ENCODE results near the gene LTBP2.

Gene LTBP2

DNA sequence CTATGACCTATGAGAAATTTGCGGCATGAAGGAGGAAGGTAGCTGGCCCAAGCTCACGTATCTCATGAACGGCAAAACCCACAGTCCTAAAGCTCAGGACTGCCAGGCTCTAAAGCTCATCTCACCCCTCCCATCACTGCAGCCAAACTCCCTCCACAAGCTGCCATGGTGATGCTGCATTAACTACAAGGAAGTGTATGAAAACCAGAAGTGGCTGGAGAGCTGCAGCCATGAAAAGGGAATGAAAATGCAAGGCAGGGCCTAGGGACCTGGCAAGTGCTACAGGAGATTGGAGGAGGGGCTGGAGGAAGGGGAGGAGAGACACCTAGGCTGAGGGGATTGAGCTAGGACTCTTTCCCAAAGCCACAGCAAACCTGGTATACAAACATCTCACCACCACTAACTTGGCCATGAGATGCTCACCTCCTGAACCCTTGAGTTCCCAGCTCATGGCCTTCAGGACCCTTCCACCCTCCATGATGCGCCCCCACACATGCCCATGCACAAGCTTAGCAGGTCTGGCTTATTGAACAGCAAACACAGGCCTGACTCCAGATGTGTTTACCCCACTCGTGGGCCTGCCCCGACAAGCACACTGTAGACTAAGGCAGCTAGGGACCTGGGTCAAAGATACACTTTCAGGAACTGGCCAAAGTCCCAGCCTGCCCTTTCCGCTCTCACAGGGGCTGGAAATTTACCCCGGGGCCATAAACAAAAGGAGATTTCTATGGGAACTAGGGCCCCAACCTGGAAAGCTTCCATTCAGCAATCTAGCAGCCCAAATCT, 42.0 kb downstream of the LTBP2 start:
- DNase-seq: no peak

DNA sequence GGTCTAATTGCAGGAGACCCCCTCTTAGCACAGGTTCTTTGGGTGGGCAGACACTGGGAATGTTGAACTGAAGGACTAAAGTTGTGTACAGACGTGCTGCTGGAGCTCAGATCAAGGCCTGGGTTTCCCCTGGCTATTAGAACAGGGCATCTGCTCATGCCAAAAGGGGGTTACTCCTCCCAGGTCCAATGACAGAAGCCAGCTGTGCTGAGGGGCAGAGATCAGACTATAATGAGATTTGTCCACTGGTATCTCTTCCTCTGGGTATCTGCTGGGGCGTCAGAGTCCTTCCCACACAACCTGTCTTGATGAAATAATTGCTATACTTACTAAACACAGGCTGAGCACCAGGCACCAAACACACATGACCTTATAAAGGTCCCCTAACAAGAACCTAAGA, 42.6 kb downstream of the LTBP2 start:
- DNase-seq: no peak

DNA sequence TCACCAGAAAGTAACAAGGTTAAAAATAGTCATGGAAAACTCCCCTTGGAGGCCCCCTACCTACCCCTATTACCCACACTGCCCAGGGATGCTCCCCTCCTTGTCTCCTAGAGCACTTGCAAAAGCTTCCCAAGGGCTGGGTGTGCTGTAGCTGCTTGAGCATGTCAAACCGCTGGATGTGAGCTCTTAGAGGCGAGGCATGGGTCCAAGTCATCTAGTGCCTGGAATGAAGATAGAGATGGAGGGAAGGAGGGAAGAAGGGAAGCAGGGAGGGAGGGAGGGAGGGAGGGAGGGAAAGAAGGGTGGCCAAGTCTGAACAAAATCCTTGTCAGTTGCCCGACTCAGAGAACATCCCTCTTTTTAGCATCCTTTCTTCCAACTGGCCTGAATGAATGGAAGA, 43.1 kb downstream of the LTBP2 start:
- DNase-seq: no peak

DNA sequence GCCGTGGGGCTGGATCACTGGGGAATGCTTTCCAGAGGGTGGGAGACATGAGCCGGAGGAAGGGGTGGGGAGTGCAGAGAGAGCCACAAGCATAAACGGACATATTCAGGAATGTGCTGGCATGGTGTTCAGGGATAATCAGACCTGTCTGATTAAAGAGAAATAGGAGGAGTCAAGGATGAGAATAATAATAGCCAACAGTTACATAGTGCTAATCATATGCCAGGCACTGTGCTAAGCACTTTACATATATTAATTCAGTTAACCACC, 43.7 kb downstream of the LTBP2 start:
- DNase-seq: no peak

DNA sequence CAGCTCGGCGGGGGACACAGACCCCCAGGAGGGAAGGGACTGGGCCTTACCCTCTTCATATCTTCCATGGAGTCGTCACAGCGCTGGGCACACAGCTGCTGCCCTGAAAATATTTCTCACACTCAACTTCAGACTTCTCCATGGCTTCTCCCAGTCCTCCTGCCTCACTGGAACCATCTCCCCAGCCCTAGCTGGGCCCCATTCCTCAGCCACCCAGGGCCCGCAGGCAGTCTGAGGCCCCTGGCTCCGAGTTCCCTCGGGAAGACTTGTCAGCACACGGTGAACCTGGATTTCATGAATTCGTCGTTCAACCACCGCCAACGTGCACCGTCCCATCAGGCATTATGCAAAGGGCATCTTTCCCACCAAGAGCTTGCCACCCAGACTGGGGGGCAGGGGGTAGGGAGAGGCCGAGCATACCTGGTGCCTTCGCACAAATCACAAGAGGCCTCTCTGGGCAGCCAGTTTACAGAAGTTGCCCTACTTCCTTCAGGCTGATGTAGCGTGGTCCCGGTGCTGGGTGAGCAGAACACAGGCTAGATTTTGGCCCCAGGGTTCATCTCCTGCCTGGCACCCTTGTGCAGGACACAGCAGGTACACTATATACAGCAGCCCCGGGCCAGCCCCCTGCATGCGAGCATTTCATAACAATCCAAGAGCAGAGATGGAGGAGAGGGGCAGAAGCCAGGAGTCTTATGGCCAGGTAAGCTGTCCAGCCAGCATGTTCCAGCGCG, 44.2 kb downstream of the LTBP2 start:
- no peak for DNase-seq

DNA sequence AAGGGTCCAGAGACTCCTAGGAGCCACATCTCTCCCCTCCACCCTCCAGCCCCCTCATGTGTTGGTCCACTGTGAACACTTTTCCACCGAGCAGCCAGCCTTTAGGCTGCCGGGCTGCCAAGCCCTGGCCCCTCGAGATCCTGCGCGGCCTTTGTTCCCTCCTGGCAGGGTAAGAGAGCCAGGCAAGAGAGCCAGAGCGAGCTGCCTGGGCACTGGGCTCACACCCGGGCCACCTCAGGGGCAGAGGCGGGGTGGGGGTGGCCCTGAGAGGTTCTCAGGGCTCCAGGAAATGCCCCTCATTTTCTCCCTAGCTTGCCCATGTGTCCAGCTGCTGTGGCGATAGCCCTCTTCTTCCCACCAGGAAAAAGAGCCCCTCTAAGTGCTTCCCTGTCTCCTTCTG, 44.8 kb downstream of the LTBP2 start:
- DNase-seq: no peak

DNA sequence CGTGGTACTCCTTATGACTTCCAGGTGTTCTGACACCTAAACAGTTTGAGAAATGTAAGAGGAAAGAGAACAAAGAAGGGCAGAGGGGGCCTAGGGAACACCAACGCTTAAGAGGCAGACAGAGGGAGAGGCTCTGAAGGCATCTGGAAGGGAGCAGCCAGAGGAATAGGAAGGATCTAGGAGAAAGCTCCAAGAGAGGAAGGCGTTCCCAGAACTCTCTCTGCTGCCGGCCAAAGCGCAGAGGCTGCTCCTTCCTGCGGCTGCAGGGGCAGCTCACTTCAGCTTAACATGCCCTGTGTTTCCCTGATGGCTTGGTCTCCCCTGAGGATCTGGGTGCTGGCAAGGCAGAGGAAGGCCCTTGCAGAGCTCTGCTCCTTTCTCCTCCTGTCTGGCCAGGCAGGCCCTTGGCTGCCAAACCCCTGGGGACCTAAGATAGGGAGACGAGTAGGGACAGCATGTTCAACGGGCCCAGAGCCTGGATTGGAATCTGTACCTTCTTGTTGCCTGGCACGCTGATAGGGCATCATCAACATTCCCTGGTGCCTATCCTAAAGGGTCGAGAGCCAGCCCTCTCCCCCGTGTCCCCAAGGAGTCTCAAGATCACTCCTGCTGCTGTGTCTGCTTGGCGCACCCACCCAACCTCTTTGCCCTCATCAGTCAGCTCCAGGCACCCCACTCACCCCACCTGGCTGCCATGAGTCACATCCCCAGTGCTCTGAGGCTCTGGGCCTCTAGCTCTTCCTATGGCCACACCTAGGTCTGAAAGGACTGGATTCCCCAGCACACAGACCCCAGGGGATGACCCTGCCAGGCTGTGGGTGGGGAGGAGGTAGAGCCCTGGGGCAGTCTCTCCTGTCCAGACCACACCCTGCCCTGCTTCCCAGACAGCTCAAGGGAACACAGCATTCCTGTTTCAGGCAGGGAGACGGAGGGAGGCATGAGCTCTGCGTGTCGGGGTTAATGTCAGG, 45.6 kb downstream of the LTBP2 start:
- no peak for DNase-seq

DNA sequence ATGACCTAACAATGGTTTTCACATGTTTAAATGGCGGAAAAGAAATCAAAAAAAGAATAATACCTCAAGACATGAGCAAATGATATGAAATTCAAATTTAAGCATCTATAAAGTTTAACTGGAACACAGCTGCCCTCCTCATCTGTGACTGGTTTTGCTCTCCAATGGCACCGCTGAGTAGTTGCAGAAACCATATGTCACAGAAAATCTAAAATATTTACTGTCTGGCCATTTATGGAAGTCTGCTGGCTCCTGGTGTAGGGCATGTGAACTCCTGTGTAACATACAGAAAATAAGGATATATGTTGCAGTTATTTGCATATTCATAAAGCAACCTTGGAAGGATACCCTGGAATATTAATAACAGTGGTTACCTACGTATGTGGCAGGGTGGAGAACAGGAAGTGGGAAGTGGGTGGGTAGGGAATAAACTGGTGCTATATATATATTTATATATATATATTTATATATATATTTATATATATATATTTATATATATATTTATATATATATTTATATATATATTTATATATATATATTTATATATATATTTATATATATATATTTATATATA, 48.4 kb downstream of the LTBP2 start:
- no peak for DNase-seq

DNA sequence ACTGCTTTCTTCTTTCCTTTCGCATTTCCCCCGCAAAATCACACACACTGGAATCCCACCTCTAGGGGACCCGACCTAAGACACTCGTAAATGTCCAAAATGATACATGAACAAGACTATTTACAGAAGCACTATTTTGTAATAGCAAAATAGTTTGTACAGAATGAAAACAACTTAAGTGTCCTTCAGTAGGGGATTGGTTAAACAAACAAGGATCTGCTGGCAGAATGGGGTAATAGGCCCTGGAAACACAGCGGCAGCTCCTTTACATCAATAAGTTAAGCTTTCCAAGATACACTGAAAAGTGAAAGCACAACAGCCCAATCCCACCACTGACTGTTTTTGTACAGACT, 48.8 kb downstream of the LTBP2 start:
- no peak for DNase-seq

DNA sequence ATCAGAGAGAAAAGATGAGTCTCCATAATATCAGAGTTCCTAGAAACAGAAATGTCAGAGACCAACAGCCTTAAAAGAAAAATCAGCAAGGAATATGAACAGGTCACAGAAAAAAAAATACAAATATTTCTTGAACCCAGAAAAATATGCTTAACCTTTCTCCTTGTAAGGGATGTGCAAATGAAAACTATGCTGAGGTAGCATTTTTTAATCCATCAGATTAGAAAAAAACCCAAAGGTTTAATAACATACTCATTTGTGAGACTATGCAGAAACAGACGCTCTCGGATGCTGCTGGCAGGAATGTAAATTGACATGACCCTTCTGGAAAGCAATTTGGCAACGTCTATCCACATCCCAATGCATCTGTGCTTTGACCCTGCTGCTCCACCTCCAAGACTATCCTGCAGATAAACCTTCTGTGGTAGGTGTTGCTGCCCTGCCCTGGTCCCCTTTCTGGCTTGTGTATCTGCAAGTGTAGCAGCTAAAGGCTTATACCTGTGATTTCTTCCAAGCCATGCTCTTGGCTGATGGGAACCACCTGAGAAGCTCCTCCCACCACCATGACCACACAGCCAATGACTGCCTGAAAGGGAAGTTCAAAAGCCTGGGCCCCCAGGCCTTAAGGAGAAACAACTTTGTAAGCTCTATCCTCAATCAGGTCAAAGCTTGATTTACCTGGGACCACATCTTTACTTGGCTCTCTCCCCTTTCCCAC, 49.4 kb downstream of the LTBP2 start:
- no peak for DNase-seq

DNA sequence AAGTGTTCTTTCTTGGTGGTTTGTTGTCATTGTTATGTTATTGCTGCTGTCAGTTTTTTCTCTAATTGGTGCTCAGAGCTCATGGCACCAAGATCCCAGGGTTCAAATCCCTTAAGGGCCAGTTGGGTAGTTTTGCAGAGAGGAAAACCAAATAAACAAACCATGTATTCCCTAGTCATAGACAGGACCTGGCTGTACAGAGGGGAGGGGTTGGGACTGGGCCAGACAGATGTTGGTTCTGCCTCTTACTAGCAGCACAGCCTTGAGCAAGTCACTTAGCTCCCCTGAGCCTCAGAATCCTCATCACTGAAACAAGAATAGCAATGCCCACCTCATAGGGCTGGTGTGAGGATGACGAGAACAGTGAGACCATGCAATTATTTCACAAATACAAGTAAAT, 53.4 kb downstream of the LTBP2 start:
- no peak for DNase-seq

DNA sequence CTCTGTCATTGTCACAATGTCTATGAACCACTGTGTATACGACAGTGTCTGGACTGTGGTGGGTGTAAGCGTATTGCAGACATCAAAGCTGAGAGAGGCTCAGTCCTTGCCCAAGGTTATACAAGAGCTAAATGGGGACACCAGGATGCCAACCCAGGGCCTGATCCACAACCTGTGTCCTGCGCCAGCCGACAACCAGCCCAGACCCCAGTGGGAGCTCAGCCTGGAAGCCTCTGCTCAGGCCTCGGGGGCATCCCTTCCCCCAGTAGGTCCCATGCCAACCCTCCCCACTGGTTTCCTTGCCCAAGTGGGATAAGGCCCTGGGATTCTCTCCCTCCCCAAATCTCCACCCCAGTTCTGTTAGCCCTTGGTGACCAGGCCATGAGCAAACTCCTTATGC, 54.3 kb downstream of the LTBP2 start:
- no peak for DNase-seq

DNA sequence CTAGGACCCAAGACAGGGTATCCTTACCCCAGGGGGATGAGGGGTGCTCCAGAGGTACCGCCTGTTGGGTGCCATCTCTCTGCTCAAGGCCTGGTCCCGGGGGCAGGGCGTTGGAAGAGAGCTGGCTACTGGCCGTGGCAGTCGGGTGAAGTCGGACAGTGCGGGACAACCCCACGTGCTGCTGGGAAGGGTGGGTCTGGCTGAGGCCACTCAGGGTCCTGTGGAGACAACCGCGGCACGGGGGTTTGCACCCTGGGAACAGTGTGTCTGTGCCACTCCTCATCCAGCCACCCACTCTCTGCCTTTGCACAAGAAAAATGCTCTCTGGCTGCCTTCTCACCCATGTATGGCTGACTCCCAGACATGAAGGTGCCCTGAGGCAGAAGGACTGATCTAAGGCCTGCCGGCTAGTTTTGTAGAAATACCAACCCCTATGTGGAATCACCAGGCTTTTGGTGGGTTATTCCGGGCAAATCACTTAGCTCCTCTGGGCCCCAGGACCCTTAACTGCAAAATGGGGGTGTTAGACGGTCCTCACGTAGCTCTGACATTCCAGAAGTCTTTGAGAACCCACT, 56.5 kb downstream of the LTBP2 start:
- DNase-seq: no peak

DNA sequence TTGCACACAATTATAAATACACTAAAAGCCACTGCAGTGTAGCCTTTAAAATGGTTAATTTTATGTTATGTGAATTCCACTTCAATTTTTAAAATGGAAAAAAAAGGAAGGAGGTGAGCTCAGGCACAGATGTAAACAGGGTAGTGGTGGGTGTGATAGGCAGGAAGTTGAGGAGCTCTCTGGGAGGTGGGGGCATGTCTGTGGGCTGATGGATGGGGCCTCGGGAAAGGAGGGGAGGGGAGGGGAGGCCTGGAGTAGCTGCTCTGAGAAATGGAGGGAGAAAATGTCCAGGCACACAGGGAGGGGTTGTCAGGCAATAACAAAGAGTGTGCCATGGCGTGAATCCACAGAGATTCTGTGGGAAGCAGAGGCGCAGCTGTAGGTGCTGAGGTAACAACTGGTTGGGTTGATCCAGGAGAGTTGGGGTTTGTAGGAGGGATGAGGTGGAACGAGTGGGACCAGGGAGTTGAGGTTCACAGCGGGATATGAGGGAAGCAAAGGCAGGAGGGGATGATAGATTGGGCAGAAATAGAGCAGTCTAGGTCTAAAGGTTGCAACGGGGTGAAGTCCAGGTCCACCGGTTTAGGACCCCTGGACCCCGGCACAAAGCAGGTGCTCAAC, 57.2 kb downstream of the LTBP2 start:
- no peak for DNase-seq

DNA sequence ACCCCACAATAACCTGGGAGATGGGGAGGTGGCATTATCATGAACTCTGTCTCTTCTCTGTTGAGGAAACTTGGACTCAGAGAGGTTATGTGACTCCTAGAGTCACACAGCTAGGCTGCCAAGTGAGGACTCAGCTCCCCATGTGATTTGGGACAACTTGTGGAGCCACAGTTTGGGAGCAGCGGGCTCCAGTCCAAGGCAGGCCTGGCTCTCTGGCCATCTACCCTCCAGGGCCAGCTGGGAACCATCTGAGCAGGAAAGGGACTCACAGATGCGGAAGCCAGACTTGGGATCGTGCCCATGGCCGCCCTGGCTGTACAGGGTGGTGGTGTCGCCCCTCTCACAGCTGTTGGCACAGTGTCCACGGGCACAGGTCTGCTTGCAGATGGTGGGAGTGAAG, 59.4 kb downstream of the LTBP2 start:
- no peak for DNase-seq

DNA sequence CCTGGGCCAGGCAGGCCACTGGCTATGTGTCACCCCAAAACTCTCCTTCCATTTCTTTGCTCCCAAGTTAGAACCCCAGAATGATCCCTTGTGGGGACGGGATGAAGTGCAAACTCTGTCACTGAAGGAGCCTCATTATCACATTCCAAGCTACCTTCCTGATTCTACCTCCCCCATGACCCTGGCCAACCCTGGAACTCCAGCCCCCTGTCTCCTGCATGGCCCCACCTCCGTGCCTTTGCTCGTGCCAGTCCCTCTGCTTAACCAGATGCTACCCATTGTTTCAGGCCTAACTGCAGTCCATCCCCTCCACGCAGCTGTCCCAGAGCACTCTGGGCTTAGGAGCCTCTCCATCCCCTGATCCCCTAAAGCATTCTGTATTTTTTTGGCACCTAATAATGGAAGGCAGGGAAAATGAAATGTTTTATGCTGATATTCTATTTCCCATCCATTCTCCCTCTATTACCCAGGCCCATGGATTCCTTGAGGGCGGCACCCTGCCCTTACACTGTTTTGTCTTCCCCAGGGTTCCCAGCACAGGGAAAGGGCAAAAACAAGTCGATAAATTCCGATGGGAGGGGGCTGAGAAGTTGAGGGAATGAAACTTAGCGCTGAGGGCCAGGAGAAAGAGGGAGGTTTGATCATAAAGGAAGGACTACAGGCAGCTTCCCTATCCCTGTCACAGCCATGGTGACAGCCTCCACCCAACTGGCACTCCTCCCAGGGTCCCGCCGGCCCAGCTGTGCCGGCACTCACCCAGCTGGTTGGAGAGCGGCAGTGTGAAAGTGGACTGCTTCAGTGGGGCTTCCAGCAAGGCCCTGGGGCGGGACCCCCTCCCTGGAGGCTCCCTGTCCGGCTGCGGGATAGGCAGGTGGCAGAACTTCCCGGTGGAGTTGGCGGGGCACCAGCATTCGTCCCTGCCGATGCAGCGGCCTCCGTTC, 60.3 kb downstream of the LTBP2 start:
- no peak for DNase-seq

DNA sequence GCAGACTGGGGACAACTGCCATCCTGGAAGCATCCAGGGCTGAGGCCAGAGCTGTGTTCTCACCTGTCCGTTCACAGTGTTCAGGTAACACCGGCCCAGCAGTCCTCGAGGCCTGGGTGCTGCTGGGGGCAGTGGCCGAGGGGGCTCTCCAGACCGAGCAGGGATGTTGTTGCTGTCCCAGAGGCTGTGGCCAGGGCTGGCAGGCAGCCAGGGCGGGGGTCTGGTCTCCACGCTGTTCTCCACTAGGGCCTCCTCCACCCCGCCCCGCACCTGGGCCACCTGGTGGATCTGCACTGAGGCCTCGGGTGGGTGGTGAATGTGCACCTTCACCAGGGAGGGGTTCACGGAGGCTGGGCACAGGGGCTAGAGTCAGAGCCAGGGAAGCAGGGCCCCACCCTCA, 61.0 kb downstream of the LTBP2 start:
- no peak for DNase-seq

DNA sequence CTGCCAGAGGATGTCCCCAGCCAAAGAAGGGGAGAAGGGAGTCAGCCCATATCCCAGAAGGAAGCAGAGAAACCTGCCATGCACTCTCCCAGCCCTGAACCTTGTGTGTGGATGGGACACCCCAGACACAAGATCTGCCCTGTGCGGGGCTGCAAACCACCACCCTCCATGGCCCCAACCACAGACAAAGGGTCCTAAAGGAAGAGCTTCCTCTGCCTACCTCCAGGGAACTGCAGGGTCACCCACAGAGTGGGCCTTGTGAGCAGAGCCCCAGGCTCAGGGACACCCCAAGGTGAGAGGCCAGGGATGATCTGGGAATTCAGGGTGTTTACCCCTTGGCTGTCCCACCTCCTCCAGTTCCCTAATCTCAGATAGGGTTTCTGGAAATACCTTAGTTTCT, 62.0 kb downstream of the LTBP2 start:
- no peak for DNase-seq

DNA sequence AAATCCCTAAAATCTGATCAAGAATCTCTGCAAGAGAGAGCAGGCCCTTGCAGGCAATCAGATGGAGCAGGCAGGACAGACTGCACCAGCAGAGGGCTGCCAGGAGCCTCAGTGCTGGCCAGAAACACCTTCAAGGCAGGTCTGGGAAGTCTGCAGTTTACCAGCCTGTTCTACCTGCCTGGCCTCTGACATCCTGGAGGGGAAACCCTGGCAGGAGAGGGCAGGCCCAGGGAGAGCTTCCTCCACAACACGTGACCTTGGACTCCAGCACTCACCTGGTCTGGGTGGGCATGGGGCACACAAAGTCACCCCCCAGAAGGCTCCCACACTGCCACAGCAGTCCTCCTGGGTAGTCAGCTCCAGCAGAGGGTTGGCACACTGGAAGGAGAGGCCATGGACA, 62.4 kb downstream of the LTBP2 start:
- DNase-seq: no peak

DNA sequence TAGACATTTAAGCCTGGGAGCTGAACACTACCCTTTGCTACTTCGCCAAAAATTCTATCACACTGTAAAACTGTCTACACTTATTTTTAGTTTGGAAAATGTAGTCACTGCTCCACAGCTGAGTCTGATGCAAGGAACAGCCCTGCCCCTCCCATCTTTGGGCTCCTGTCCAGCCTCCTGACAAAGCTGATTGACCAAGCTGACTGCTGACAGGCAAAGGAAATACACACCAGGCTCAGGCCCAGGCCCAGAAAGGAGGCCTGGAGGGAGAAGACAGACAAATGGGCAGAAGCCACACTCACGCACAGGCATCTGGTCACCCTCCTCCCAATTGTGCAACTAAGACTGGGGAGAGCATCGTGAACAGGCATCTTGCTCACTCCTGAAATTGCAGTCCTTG, 63.2 kb downstream of the LTBP2 start:
- no peak for DNase-seq
